Thyroid gland (tissue), 4 donors: ENCODE measurements around the gene DEPP1. TPM values are rescaled to one million over a fixed set of nuclear protein-coding genes. Genes with fewer than 3 reads are reported as not detected.

ENCODE experiments used
- DNase-seq, 2 donors: peaks; one replicate each; pipeline ENCODE4 v3.0.0-alpha.2; 2019
- H3K27ac ChIP-seq, 3 donors: fragments of 200-600 bp; sonication (generic); 1 replicate in 2 of 3; 2 replicates in 1 of 3; pipeline ENCODE4 v1.5.1; 2016 to 2019; ENCODE audit warnings: mild to moderate bottlenecking in 1 of 3, moderate library complexity in 1 of 3
- H3K27me3 ChIP-seq: fragments of 200-600 bp; sonication (generic); one replicate; pipeline ENCODE4 v1.5.1; 2019
- H3K36me3 ChIP-seq, 2 donors: fragments of 200-600 bp; sonication (generic); one replicate each; pipeline ENCODE4 v1.5.1; 2016 to 2019
- H3K4me1 ChIP-seq, 2 donors: fragments of 200-600 bp; sonication (generic); one replicate each; pipeline ENCODE4 v1.5.1; 2017 to 2019
- H3K4me3 ChIP-seq, 3 donors: fragments of 200-600 bp; sonication (generic); replicated peaks in 1 of 3; 1 replicate in 2 of 3; 2 replicates in 1 of 3; pipeline ENCODE4 v1.5.1; 2016; ENCODE audit warnings: mild to moderate bottlenecking in 1 of 3
- H3K9me3 ChIP-seq: fragments of 200-600 bp; sonication (generic); one replicate; pipeline ENCODE4 v1.5.1; 2017
- POLR2A ChIP-seq, 2 donors: fragments of 450-650 bp; IDR thresholded peaks; one replicate each; pipeline ENCODE4 v1.6.1; 2017; ENCODE audit warnings: antibody characterized with exemption in 2 of 2, mild to moderate bottlenecking in 2 of 2, moderate library complexity in 1 of 2
- WGBS, 2 donors: methylation state at CpG; one replicate each; pipeline ENCODE4 v1.1.5; 2017; 5-methylcytosine and 5-hydroxymethylcytosine counted together
- intact Hi-C: fragments of 100-400 bp; cut with DNase I; formaldehyde crosslinking; loops from one replicate; pipeline ENCODE4 v1.15.1; 2023
- total RNA-seq, 4 donors: library from RNA; depleted of rRNA; stranded (reverse); fragments of >200 nt; gene quantifications; one replicate each; pipeline ENCODE4 v1.2.3, GENCODE V29; 2016
- TF ChIP-seq, protein P1 (sequence below), 6 experiments: fragments of 200-600 bp in 3 of 6; fragments of 450-650 bp in 3 of 6; sonication (generic) in 3 of 6; IDR thresholded peaks; one replicate each; pipeline ENCODE4 v1.5.1; 2016 to 2019; ENCODE audit warnings: antibody characterized with exemption in 6 of 6, mild to moderate bottlenecking in 2 of 6, inconsistent platforms in 1 of 6, moderate library complexity in 1 of 6

Gene DEPP1
- total RNA-seq, 4 donors from 2014 or later, result 45.1 to 518 (median 182) TPM

GRCh38 chr10:44980309-44981171 lies 1.9 kb upstream of the DEPP1 start:
- H3K4me1 ChIP-seq, result peaks cover 40 to 82% of the 10 kb centered on the region in 2 donors
- peak in 1 of 2 donors; percentile 3 for DNase-seq
- peaks cover 57 to 60% of the 10 kb centered on the region in 2 donors for H3K36me3 ChIP-seq
- H3K4me3 ChIP-seq, result no peak overlapping the region
- intact Hi-C loops, result no loop called here
- TF ChIP-seq, protein P1, sequence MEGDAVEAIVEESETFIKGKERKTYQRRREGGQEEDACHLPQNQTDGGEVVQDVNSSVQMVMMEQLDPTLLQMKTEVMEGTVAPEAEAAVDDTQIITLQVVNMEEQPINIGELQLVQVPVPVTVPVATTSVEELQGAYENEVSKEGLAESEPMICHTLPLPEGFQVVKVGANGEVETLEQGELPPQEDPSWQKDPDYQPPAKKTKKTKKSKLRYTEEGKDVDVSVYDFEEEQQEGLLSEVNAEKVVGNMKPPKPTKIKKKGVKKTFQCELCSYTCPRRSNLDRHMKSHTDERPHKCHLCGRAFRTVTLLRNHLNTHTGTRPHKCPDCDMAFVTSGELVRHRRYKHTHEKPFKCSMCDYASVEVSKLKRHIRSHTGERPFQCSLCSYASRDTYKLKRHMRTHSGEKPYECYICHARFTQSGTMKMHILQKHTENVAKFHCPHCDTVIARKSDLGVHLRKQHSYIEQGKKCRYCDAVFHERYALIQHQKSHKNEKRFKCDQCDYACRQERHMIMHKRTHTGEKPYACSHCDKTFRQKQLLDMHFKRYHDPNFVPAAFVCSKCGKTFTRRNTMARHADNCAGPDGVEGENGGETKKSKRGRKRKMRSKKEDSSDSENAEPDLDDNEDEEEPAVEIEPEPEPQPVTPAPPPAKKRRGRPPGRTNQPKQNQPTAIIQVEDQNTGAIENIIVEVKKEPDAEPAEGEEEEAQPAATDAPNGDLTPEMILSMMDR (IDR thresholded peaks at IDR 0.05), result no peak
- TF ChIP-seq POLR2A (IDR thresholded peaks at IDR 0.05), result no peak
- peak overlapping the region in 2 of 3 donors; percentile 67 to 97 for H3K27ac ChIP-seq
- no peaks in the 10 kb centered on the region for H3K27me3 ChIP-seq
- H3K9me3 ChIP-seq, result no peaks in the 10 kb centered on the region
- WGBS, 2 donors, result 90 to 91% methylated on average over 14 of the region's 14 CpGs

DNA sequence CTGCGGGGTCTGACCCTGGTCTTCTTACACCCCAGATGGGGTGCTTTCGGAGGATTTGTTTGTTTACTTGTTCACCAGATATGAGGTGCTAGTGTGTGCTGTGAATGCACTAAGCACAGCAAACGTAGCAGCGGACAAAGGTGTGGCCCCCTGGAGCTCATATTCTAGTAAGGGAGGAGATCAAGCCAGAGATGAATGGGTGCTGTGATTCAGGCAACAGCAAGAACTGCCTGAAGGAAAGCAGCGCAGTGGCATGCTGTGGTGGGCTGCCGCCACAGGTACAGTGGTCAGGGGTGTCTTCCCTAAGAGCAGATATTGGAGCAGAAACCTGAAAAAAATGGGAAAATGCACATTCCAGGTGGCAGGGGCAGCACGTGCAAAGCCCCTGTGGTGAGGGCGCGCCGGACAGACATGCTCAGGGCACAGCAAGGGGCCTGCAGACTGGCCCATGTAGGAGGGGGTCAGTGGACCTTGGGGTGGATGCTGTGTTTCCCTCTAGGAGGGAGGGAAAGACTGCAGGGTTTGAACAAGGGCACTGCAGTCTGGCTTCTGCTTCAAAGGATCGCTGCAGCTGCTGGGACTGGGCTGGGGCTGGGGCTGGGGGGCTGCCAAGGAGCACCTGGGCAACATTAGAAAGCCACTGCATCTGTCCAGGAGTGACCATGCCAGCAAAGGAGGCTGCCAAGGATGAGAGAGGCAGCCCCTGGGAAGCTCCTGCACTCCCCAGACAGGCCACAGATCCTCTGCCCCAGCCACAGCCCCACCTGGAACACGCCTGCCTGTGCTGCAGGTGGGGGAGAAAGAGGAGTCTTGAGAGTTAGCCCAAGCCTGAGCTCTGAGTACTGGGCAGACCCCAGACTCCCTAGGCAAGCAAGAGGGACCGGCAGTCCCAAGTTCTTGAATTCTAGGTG lies 927 bp upstream of the DEPP1 start:
- peak in 1 of 2 donors; percentile 8 for DNase-seq

GRCh38 chr10:44978213-44978569 lies 418 bp downstream of the DEPP1 start:
- no peak for DNase-seq
- 36 to 37% methylated on average over 4 of the region's 4 CpGs for WGBS, 2 donors
- H3K36me3 ChIP-seq, result peaks cover 37 to 38% of the 10 kb centered on the region in 2 donors
- TF ChIP-seq, protein P1 (IDR thresholded peaks at IDR 0.05), result no peak
- no peak for TF ChIP-seq POLR2A (IDR thresholded peaks at IDR 0.05)
- intact Hi-C loops, result no loop called here
- H3K27ac ChIP-seq, result peak overlapping the region; percentile 59 to 97 (median 95)
- peak overlapping the region in 2 of 3 donors; percentile 1 to 65 for H3K4me3 ChIP-seq
- no peaks in the 10 kb centered on the region for H3K27me3 ChIP-seq
- peaks cover 61 to 90% of the 10 kb centered on the region in 2 donors for H3K4me1 ChIP-seq
- no peaks in the 10 kb centered on the region for H3K9me3 ChIP-seq

More for the DNA sequence above, 927 bp upstream of the DEPP1 start:
- intact Hi-C loops, result no loop called here
- WGBS, 2 donors, result 89% methylated on average over 11 to 13 of the region's 13 CpGs
- TF ChIP-seq, protein P1 (IDR thresholded peaks at IDR 0.05), result no peak
- no peak for TF ChIP-seq POLR2A (IDR thresholded peaks at IDR 0.05)
- Histone ChIP-seq H3K4me1 (peaks cover 48 to 85% of the 10 kb centered on the region in 2 donors), H3K27ac (peak overlapping the region; percentile 59 to 97 (median 95)), H3K9me3 (no peaks in the 10 kb centered on the region), H3K27me3 (no peaks in the 10 kb centered on the region), H3K4me3 (peak overlapping the region in 1 of 3 donors; percentile 65), H3K36me3 (peaks cover 47 to 50% of the 10 kb centered on the region in 2 donors)

DNA sequence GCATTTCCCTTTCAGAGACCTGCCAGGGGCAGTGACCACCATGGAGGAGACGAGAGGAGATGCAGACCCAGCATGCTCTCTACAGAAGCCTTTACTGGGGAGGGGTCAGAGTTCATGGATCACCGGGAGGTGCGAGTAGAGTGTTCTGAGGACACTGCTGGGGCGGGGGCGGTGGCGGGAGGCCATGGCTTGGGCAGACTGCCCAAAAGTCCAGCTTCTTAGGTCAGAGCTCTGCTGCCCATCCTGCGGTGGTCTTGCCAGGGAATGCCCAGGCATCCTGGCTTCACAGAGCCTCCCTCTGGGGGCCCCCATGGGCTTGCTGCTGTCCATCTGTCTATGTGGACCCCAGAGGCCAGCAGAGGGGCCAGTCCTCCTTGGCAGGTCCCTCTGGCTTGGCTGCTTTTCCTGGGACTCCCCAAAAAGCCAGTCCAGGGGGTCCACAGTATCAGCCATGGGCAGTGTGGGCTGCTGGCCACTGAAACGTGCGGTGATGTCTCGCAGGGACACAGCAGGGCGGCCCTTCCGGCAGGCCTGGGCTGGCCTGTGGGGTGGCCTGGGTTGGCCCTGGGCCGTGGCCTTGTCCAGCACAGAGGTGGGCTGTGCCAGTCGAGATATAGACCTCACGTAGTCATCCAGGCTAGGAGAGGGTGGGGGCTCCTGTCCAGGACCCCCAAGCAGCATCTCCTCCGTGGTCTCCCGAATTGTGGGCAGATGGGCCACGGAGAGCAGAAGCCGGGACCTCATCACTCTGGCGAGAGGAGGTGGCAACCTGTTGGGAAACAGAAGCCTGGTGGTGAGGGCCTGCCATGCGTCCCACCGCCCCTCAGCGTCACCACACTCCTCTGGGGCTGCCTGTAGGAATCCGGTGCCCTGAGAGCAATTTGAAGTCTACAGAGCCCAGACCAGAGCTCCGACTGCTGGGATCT lies 1.1 kb downstream of the DEPP1 start:
- no peak for TF ChIP-seq POLR2A (IDR thresholded peaks at IDR 0.05)
- TF ChIP-seq, protein P1 (IDR thresholded peaks at IDR 0.05), result no peak
- DNase-seq, result peak in 1 of 2 donors; percentile 14
- WGBS, 2 donors, result 65 to 79% methylated on average over 6 to 13 of the region's 25 CpGs
- intact Hi-C loops, result no loop called here
- Histone ChIP-seq H3K27me3 (no peaks in the 10 kb centered on the region), H3K27ac (peak overlapping the region; percentile 59 to 97 (median 95)), H3K36me3 (peaks cover 34 to 35% of the 10 kb centered on the region in 2 donors), H3K9me3 (no peaks in the 10 kb centered on the region), H3K4me3 (peak overlapping the region; percentile 3 to 65 (median 12)), H3K4me1 (peaks cover 68 to 96% of the 10 kb centered on the region in 2 donors)
